GM20431 (cell line): ENCODE data around the gene AOAH.

Experiments
- in situ Hi-C: fragments of 300-500 bp; cut with MseI, MboI; formaldehyde crosslinking; loops from one replicate; pipeline ENCODE4 v1.15.0; 2020; ENCODE audit warnings: low sequenced_read_pairs; ENCODE audit not compliant: unreplicated experiment

Gene AOAH

DNA sequence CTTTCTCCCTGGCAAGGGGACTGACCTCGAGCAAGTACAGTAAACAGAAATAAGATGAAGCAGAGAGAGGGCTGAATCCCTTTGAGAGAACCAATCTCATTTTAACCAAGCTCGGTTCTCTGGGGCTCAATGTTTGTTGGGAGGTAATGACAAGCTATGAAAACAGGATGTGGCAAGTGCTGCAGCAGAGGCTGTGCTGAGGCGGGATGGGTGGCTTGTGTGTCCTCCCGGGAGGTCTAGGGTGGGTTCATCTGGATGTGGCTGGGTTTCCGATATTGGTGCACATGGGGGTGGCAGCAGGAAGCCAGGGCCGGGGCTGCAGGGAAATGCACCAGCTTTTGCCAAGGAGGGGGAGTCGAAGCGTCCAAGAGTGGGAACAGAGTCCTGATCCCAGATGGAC is 84.5 kb downstream of the AOAH start:
- in situ Hi-C loops, result no loop called here

DNA sequence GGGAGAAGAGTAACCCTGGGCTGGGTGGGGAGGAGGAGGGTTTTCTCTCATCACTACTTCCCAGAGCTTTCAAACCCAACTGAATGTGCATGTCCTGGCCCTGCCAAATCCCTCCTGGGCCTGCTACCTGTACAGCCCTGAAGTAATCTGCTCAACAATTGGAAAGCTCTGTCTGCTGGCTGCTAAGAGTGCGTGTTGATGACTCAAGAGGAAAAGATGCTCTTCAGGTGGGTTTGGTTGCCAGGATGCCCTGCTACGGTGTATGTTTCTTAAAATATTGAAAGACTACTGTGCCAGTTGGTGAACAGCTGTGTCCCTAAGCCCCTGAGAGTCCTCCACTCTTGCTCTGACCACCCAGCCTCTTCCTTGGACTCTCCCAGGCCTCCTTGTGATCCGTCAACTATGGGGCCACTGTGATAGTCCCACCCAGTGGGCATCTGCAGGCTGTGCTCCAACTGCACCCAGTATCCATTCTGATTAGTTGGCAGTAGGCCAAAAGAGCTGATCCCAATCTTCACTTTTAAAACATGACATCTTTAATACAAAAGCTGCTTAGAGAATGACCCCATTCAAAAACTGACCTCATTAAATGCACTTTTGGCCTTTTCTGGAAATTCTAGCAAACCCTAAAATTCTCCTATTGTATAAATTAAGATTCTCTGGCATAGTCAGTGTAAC is 85.6 kb downstream of the AOAH start:
- in situ Hi-C loops, result no loop called here

DNA sequence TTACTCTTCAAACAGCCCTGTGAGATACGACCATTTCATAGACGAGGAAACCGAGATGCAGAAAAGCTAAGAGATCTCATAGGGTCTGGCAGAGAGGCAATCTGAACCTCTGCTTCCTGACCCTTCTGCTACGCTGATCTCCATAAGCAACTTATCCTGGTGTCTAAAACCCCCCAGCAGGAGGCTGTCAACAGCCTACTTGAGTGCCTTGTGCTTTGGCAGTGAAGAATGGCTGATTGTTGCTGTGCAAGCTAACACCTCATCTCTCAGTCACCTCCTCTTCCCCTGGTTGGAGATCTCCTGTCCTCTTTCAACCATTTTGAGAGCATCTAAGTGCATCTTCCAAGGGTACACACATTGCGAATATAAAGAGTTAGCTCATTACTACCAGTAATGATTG is 86.2 kb downstream of the AOAH start:
- in situ Hi-C loops, result no loop called here

DNA sequence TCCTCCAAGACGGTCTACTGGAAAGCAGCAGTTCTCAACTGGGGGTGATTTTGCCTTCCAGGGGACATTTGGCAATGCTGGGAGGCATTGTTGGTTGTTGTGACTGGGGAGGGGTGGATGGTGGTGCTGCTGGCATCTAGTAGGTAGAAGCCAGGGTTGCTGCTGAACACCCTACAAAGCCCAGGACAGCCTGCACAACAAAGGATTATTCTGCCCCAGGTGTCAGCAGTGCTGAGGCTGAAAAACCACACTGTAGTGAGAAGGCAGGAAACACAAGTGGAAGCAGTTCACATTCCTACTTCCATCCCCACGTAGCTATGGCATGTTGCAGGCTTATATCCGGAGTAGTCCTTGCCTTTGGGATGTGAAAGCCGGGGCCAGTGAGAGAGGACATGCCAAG is 86.9 kb downstream of the AOAH start:
- in situ Hi-C loops, result no loop called here

DNA sequence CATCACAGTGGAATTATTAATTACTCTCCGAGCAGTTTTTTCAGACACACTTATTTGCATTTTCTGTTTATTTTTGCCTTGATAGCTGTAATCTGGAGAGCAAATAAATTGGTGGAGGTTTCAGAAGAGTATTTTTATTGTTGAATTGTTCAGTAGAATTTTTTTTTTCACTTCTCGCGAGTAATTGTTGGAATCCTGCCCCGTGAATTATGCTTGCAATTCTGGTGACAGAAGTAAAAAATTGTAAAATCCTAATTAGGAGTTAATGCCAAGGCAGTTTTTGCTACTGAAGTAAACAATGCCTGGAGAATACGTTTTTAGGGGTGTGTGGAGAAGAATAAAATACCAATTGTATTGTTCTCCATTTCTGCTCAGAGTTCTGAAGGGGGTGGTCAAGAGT is 88.2 kb downstream of the AOAH start:
- in situ Hi-C loops, result no loop called here

DNA sequence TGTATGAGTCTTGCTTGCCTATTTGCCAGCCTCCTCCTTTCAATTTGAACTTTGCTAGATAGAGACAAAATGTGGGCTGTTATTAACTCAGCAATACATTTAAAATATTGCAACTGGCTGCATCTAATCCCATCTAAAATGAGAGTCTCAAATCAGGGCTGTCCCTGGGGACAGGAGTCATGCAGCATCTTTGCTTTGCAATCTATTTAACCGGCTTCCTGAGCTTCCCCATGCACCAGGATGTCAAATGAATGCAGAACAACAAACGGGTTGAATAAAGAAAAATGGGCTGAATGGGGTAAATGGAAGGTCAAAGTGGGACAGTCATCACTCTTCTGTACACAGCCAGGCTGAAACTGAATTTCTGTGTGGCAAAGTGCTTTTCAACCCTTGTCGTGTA is 89.2 kb downstream of the AOAH start:
- in situ Hi-C loops, result no loop called here

DNA sequence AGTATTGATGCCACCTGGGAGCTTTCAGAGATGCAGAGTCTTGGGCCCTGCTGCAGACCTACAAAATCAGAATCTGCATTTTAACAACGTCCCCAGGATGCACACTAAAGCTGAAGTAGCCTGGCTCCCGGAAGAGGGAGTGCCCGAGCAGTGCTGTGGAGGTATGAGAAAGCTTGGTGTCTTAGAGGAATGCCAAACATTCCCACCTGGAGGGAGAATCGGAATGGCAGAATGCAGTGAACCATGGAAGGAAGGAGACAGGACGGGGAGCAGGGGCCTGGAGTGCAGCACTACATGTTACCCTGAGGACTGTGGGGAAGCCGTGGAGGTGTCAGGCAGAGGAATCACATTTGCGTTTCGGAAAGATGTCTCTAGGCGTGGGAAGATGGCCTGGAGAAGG is 90.9 kb downstream of the AOAH start:
- in situ Hi-C loops, result no loop called here

DNA sequence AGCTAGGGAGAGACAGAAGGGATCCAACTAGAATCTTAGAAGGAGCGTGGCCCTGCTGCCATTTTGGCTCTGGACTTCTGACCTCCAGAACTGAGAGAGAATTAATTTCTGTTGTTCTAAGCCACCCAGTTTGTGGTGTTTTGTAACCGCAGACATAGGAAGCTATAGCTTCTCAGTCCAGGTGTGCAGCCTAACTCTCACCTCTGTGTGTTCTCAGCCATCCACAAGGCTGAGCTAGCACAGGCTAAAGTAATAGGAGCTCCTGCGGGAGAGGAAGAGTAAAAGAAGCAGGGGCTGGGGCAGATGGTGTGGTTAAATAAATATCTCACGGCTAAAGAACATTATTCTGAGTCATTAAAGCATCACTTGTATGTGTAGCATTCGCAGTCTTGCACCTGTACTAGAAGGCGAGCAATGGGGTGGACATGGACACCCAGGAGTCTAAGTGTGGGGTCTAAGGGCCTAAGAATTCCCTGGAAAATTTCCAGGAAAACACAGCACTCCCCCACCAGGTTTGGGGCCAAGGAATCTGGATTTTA is 94.1 kb downstream of the AOAH start:
- in situ Hi-C loops, result no loop called here

DNA sequence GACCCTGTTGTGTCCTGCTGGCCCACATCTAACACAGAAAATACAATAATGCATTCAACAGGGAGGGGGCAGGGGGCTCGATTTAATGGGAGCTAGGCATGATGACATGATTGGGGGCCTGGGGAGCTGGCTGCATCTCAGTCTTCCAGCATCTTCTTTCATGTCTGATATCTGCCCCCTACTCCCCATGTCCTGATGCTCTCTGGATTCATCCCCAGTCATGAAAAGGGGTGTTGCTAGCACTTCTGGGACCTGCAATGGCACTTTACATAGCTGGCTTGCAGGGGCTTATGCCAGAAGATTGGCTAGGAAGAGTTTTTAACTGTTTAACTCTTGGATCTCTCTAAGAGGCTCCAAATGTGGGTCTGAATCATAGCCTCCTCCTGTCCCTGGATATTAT is 94.9 kb downstream of the AOAH start:
- in situ Hi-C loops, result no loop called here

DNA sequence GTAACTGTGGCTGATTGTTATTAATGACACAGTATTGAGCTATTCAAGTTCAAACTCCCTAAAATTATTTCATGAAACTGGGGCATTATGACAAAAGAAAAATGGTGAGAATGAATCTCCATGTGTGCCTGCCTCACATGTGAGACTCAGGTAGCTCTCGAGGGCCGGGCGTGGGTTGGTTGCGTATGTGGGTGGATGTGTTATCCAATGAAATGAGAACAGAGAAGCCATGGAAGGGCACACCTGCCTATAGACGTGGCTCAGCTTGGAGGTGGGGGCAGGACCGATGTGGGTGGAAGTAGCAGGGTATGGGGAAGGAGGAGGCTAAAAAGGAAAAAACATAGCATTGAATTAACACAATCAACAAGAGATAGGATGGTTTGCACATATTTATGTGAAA is 96.5 kb downstream of the AOAH start:
- in situ Hi-C loops, result no loop called here

DNA sequence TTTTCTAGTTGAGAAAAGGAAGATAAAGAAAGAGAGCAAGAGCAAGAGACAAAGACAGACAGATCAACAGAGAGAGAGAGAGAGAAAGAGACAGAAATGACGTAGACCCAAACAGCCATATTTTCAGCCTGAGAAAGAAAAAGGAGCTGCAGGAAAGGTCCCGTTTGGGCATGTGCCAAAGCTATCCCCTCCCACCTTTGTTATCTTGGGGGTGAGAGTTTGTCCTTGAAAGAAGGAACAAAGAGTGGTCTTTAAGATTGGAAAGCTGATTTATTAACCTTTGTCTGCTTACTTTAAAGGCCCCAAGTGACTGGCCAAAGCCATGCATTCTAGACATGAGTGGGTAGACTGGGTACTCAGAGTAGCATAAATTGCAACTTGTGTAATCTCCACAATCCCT is 98.2 kb downstream of the AOAH start:
- in situ Hi-C loops, result no loop called here

DNA sequence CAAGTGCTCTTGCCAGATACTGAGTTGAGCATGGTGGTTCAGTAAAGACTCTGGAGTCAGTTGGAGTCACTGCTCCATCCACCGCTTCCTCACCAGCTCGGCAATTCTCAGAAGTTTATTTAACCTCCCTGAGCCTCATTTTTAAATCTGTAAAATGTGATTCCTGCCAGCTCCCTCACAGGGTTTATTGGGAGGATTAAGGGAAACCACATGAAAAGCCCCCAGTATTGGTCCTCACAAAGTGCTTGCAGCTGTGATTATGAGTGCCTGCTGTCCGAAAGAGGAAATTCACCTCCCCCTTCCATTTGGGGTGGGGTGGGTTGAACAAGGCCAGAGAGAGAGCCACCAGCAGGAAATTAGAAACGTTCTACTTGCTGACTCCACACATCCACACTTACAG is 99.0 kb downstream of the AOAH start:
- in situ Hi-C loops, result no loop called here

DNA sequence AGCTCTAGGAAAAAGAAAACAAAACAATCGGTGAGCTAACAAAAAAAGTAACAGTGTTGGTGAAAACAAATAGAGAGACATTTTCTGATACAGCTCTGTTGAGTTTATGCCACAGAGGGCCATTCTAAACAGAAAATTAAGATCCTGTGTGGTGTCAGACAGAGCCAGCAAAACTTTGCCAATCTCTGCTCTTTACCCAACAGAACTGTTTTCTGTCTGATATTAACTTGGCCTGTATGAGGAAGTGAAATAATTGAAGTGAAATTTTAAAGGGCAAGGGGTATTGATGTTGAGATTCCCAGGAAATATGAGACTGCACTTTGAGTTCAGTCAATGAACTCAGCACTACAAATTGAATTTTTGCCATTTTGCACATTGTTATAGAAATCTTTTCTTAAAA is 101.0 kb downstream of the AOAH start:
- in situ Hi-C loops, result no loop called here

DNA sequence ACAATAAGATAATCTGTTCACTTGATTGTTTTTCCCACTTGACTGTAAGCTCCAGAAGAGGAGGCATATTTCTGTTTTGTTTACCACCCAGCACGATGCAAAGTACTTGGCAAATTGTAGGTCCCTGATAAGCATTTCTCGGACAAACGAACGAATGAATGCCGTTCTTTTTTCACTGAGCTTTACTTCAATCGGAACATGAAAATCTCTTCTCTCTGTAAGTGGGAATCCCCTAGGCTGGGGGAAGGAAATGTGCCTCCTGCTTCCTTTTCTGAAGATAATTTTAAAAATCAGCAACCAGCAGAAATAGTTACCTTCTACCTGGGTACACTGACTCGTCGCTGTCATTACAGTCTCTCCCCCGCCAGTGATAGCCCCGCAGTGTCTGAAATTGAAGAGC is 102.9 kb downstream of the AOAH start:
- in situ Hi-C loops, result no loop called here

DNA sequence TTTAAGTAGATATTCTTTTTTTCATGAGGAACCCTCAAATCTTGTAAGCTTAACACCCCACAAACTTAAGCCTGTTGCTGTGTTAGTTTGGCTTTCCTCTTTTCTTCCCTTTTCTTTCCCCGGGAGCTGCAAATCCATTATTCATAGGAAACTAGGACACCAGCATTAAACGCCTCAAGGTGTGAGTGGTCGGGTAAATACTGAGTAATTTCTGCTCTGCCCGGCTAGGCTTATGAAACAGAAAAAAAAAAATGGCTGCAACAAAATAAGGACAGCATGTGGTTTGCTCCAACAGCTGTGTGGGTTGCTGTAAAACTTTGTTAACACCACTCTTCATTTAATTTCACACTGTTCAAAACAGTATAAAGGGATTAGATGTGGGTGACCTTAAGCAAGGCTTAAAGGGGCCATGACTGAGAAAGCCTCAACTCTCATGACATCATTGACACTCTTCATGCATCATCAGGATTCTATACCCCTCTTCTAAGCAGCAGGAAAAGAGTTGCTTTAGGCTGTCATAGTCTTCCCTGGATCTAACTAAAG is 104.1 kb downstream of the AOAH start:
- in situ Hi-C loops, result no loop called here

DNA sequence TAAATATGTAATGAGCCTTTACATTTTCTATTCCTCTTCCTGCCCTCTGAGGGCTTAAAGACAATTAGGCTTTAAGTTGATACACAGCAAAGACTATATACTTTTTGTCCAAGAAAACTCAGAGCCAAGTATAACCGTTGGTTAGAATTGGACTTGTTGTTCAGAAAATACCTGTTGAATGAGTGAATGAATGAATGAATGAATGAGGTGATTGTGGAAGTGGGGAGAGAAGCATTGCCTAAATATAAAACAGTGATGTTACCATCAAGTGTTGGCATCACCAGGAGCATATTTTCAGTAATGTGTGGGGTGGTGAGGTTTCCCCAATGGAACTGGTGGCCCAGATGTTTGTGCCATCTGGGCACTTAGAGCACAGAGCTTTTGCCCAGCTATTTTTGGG is 106.9 kb downstream of the AOAH start:
- in situ Hi-C loops, result no loop called here

DNA sequence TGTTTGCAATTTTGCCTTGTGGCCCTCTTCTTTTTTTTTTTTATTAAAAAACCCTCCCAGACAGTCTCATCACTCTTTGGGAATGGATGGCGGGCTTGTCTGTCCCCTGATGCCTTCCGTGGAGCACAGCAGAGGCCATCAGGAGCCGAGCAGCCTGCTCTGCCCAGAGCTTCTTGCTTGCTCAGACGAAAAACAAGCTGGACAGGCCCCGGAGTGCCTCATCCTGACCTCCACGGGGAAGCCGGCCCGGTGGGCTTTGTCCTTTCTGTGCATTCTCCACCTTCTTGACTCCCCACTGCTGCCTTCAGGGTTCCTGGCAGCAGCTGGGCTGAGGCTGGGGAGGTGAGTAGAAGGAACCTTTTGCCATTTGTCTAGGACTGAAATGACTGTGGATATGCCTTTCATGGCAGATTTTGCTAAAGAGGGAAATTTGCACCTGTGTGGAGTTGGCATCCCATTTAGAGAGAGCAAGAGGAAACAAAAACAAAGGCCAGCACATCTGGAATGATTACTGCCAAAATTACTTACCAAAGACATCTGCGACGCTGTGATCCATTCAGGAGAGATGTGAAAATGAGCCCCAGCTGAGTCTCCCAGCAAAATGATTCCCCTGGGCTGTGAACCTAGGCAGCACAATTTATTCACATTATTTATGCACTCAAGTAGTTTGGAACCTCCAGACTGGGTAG is 108.3 kb downstream of the AOAH start:
- in situ Hi-C loops, result no loop called here

DNA sequence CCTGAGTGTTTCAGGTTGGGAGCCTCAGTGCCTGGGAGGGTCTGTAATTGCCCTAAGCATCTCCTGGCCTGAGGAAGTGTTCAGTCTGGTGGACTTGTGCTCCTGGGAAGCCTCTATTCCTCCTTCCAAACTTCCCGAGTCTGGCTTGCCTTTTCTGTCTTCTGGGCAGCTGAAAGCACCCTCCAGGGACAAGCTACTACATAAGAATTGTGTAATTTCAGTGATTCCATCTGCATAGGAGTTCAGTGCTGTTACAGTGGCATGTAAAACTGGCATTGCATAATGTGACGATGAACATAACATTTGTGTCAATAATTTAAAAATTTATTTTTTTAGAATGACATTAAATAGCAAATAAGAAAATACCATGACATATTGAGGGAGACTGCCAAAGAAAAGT is 109.3 kb downstream of the AOAH start:
- in situ Hi-C loops, result no loop called here

DNA sequence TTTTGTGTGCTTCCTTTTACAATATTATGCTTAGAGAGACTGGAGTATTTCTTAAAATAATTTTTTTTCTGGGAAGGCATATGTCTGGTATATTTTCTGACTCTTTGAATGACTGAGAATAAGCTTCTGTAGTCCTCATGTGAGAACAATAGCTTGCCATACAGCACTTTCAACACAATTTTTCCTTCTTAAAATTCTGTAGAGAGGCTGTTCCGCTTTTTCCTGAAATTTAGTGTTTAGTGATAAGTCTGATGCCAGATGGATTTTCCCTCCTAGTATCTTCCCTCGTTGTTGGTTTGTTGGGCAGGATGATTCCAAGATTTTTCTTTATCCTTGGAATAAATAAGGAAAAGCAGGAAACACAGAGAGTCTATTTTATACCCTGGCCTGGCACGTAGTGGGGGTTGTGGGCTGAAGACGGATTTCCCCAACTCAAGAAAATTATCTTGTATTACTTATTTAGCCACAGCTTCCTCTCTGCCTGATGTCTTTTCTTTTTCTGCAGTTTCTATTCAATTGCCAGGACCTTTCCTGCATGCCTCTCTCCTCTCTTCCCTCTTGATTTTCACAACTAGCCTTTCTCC is 111.2 kb downstream of the AOAH start:
- in situ Hi-C loops, result no loop called here

DNA sequence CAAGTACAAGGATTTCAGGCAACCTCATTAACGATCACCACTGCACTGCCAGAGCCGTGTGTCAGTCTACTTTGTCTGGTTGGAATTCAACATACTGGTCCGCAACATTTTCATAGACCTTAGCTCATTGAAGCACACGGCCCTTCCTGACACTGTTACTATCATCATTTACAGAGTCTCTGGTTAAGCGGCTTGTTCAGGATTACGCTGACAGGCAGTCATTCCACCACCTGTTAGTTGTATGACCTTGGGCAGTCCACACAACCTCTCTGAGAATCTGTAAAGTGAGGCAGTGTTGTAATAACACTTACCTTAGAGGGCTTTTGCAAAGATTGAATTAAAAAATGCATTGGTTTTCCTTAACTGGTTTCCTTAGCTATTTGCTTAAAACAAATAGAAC is 112.6 kb downstream of the AOAH start:
- in situ Hi-C loops, result no loop called here

DNA sequence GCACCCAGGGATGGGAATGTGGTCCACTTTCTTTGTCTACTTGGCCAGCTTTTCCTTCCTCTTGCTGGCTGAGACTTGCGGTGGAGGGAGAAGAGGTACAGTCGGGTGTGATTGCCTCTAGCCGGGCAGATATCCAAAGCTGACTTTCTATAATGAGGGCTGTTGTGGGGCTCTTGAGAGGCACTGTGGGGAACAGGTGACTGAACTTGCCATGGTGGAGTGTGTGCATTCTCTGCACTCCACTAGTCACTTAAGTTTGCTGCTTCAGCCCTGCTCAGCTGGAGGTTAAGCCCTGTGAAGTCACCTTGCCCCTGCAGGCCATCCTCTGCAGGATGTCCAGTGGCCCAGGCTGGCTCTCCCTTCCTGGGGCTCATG is 116.6 kb downstream of the AOAH start:
- in situ Hi-C loops, result no loop called here
